Activated T-helper 1 cell treated with anti-CD3 and anti-CD28 coated beads, Interleukin-12 subunit alpha, Interleukin-12 subunit beta, Interleukin-2, Interleukin-4 antibody, amounts not matched to agents 30 ng/mL and 10 ng/mL and 1 ng/mL, durations not matched to agents 14 hours and 24 hours and 36 hours (primary cell): ENCODE results near the gene CD99. TPM values are rescaled to one million over a fixed set of nuclear protein-coding genes. Genes with fewer than 3 reads are reported as not detected.

Source experiments
- DNase-seq: peaks from one replicate; pipeline ENCODE4 v3.0.0; 2021; ENCODE audit warnings: low spot score
- H3K27ac Mint-ChIP-seq: one replicate; pipeline ENCODE4 v1.8.0; 2021; ENCODE audit warnings: mild to moderate bottlenecking, mixed read lengths
- H3K27me3 Mint-ChIP-seq: one replicate; pipeline ENCODE4 v1.8.0; 2022; ENCODE audit warnings: mild to moderate bottlenecking, moderate library complexity, mixed read lengths; ENCODE audit not compliant: insufficient read depth
- H3K36me3 Mint-ChIP-seq: one replicate; pipeline ENCODE4 v1.8.0; 2021; ENCODE audit warnings: low read depth, mixed read lengths
- H3K4me1 Mint-ChIP-seq: one replicate; pipeline ENCODE4 v1.8.0; 2021; ENCODE audit warnings: low read depth, mixed read lengths
- H3K4me3 Mint-ChIP-seq: one replicate; pipeline ENCODE4 v1.8.0; 2021; ENCODE audit warnings: mild to moderate bottlenecking, moderate library complexity, mixed read lengths
- H3K9me3 Mint-ChIP-seq: one replicate; pipeline ENCODE4 v1.8.0; 2021; ENCODE audit warnings: mixed read lengths
- intact Hi-C: fragments of 100-400 bp; cut with micrococcal nuclease; formaldehyde crosslinking; loops from one replicate; pipeline ENCODE4 v1.15.1; 2024
- total RNA-seq: library from RNA; stranded (reverse); gene quantifications from 2 replicates; pipeline ENCODE4 v1.2.3, GENCODE V29; 2022

Gene CD99
- total RNA-seq, 1 donor from 2014 or later, result 421 TPM

DNA sequence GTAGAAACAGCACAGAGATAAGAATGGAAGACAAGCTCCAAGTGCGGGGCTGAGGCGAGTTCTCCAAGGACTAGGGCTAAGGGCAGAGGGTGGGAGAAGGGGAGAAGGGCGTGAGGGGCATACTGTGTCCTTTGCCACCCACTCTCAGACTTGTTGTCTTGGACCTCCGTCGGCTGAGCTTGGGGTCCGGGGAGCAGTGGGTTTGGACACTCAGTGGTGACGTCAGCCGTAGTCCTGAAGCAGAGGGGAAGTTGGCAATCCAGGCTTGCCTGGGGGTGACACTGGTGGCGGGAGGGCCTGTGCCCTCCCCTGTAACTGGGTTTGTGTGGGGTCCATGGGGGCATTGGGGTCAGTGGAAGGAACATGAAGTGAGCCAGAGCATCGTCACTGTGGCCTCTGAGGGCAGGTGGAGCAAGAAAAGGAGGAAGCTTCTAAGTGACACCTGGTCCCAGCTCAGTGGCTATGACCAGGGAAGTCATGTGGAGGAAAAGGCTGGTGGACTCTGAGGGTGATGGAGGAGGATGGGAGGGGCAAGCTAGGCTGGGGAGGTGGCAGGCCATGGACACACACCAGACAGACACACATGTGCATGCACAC, 17.6 kb downstream of the CD99 start:
- Mint-ChIP-seq H3K9me3 (no peaks in the 10 kb centered on the region), H3K27me3 (no peaks in the 10 kb centered on the region), H3K4me3 (peak overlapping the region; percentile 68), H3K36me3 (peaks cover 41% of the 10 kb centered on the region), H3K27ac (peak overlapping the region; percentile 88), H3K4me1 (peaks cover 60% of the 10 kb centered on the region)
- no peak for DNase-seq
- intact Hi-C loops, result loop anchor here (5.0 to 10.0 kb wide), 2 partner anchors 206 to 1504 kb away; partner anchors contain the start of genes DHRSX and ZBED1

DNA sequence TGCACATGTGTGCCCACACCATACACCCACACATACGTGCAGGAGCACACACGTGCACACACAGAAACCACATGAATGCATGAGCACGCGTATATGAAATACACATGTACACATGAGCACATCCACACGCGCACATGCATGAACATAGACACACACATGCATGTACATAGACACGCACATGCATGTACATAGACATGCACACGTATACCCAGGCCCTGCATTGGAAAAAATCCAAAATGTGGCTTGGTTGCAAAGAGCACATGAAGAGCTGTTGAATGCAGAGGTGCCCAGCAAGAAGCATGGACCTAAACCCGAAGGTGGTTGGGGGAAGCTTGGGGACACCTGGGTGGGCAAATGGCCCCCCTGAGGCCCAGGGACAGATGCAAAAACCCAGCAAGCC, 18.5 kb downstream of the CD99 start:
- Mint-ChIP-seq H3K27ac (peak overlapping the region; percentile 88), H3K4me3 (peak overlapping the region; percentile 56), H3K27me3 (no peaks in the 10 kb centered on the region), H3K9me3 (no peaks in the 10 kb centered on the region), H3K36me3 (peaks cover 41% of the 10 kb centered on the region), H3K4me1 (peaks cover 52% of the 10 kb centered on the region)
- no peak for DNase-seq
- intact Hi-C loops, result loop anchor here (5.0 to 10.0 kb wide), 2 partner anchors 207 to 1505 kb away; partner anchors contain the start of genes DHRSX and ZBED1

DNA sequence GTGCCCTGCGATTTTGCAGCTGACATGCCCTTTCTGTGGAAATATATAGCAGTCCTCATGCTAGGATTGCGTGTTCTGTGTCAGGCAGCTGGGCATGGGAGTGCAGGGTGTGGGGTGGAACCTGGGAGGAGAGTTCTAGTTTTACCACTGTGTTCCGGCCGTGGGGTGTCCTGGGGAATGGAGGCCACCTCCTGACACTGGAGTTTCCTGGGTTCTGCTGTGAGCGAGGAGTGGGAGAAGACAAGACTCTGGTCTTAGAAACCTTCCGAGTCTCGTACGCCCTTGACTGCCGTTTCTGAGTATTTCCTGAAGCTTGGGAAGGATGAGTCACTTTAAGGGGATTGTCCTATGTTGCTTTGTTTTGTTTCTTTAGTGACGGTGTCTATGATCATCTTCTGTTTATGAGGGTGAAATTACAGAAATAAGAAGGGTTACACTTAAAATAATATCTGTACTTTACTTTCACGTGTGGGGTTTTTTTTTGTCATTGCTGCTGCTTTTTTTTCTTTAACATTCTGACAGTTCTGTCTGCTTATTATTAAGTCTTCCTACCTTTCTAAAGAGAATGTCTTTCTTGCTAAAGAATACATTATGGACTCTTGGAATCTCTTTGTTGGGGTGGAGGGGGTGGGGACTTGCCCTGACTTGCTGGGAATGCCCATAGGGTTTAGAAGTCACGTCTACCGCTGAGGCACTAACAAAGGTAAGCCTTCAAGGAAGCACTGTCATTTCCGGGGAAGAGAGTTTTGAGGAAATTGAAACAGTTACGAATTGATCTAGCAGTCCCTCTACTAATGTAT, 19.1 kb downstream of the CD99 start:
- DNase-seq, result no peak
- Mint-ChIP-seq H3K27me3 (no peaks in the 10 kb centered on the region), H3K9me3 (no peaks in the 10 kb centered on the region), H3K36me3 (peaks cover 42% of the 10 kb centered on the region), H3K4me3 (peak overlapping the region; percentile 56), H3K4me1 (peaks cover 45% of the 10 kb centered on the region), H3K27ac (peak overlapping the region; percentile 88)
- intact Hi-C loops, result loop anchor here (1.0 to 10.0 kb wide), 7 partner anchors 8 to 1375 kb away; partner anchors contain the start of genes ASMTL, CD99, IL3RA and P2RY8

DNA sequence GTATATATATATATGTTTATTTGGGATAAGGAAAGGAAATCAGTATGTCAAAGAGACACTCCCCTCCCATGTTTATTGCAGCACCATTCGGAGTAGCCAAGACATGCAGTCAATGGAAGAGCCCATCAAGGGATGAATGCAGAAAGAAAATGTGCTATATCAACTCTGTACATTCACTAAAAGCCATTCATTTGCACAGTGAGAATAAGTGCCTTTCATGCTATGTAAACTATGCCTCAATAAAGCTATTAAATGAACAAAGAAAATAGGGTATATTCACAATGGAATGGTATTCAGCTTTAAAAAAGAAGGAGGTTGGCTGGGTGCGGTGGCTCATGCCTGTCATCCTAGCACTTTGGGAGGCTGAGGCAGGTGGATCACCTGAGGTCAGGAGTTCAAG, 20.3 kb downstream of the CD99 start:
- H3K27me3 Mint-ChIP-seq, result no peaks in the 10 kb centered on the region
- H3K4me3 Mint-ChIP-seq, result no peak overlapping the region
- DNase-seq, result no peak
- intact Hi-C loops, result loop anchor here (5.0 to 10.0 kb wide), 3 partner anchors 1174 to 1377 kb away; partner anchors contain the start of genes ASMTL, IL3RA and P2RY8
- no peaks in the 10 kb centered on the region for H3K9me3 Mint-ChIP-seq
- peaks cover 44% of the 10 kb centered on the region for H3K4me1 Mint-ChIP-seq
- no peak overlapping the region for H3K27ac Mint-ChIP-seq
- peaks cover 46% of the 10 kb centered on the region for H3K36me3 Mint-ChIP-seq

DNA sequence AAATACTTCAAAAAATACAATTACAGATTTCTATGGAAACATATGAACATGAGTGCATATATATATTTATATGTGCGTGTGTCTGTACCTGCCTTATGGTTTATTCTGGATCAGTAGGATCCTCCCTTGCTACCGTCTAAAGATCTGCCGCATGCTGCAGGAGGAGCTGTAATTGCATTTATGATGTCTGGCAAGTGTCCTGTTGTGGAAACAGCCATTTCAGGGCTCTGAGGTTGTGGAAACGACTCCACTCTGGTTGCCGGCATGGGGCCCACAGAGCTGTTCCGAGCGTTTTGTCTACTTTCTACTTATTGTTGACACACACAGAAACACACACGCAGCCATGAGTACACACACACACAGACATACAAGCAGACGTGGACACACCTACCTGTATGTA, 21.3 kb downstream of the CD99 start:
- Mint-ChIP-seq H3K36me3 (peaks cover 50% of the 10 kb centered on the region), H3K9me3 (no peaks in the 10 kb centered on the region), H3K4me1 (peaks cover 48% of the 10 kb centered on the region), H3K27ac (no peak overlapping the region), H3K4me3 (no peak overlapping the region), H3K27me3 (no peaks in the 10 kb centered on the region)
- intact Hi-C loops, result loop anchor here (5.0 to 10.0 kb wide), 3 partner anchors 1175 to 1378 kb away; partner anchors contain the start of genes ASMTL, IL3RA and P2RY8
- no peak for DNase-seq

DNA sequence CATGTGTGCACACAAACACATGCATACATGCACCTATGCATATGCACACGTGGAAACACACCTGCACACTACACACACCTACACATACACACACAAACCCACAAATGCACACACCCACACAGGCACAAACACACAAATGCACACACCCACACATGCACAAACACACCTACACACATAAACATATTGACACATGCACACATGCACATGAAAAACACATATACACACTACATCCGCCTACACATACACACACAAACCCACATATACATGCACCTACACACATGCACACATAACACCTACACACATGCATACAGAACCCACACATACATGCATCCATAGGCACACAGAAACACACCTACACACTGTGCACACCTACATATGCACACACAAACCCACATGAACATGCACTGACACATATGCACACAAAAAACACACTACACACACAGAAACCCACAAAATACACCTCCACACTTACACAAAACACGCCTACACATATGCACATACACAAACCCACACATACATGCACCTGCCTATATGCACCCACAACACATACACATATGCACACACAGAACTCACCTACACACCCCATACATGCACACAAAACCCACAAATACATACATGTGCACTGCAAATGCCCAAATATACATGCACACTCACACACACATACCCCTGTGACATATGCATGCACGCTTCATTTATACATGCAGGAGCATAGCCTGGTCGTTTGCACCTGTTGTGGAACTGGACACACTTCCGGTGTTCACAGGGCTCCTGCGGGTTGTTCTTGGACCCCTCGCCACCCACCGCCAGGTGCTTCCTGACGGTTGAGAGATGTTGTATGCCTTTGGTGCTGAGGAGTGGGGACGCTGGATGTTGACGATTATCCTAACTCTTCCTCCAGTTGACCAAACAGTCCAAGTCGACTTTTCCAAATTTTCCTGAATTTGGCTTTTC, 22.1 kb downstream of the CD99 start:
- intact Hi-C loops, result loop anchor here (5.0 to 10.0 kb wide), 3 partner anchors 1176 to 1378 kb away; partner anchors contain the start of genes ASMTL, IL3RA and P2RY8
- H3K9me3 Mint-ChIP-seq, result no peaks in the 10 kb centered on the region
- no peak for DNase-seq
- peaks cover 51% of the 10 kb centered on the region for H3K36me3 Mint-ChIP-seq
- H3K4me1 Mint-ChIP-seq, result peaks cover 48% of the 10 kb centered on the region
- no peaks in the 10 kb centered on the region for H3K27me3 Mint-ChIP-seq
- no peak overlapping the region for H3K27ac Mint-ChIP-seq
- no peak overlapping the region for H3K4me3 Mint-ChIP-seq

DNA sequence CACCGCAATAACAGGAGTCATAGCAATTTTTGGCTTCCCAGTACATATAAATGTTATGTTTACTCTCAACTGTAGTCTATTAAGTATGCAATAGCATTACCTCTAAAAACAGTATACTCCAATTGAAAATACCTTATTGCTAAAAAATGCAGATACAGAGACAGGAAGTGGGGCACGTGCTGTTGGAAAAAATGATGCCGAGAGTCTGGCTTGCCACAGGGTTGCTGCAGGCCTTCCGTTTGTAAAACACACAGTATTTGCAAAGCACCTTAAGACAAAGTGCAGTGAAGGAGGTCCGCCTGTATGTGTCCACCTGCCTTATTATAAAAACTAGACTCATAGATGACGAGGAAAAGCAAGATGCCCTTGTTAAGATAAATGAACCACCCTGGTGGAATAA, 23.5 kb downstream of the CD99 start:
- intact Hi-C loops, result loop anchor here (5.0 to 10.0 kb wide), 3 partner anchors 1177 to 1380 kb away; partner anchors contain the start of genes ASMTL, IL3RA and P2RY8
- H3K4me1 Mint-ChIP-seq, result peaks cover 43% of the 10 kb centered on the region
- peak overlapping the region; percentile 74 for H3K27ac Mint-ChIP-seq
- H3K9me3 Mint-ChIP-seq, result no peaks in the 10 kb centered on the region
- no peaks in the 10 kb centered on the region for H3K27me3 Mint-ChIP-seq
- peaks cover 55% of the 10 kb centered on the region for H3K36me3 Mint-ChIP-seq
- DNase-seq, result no peak
- peak overlapping the region; percentile 27 for H3K4me3 Mint-ChIP-seq

DNA sequence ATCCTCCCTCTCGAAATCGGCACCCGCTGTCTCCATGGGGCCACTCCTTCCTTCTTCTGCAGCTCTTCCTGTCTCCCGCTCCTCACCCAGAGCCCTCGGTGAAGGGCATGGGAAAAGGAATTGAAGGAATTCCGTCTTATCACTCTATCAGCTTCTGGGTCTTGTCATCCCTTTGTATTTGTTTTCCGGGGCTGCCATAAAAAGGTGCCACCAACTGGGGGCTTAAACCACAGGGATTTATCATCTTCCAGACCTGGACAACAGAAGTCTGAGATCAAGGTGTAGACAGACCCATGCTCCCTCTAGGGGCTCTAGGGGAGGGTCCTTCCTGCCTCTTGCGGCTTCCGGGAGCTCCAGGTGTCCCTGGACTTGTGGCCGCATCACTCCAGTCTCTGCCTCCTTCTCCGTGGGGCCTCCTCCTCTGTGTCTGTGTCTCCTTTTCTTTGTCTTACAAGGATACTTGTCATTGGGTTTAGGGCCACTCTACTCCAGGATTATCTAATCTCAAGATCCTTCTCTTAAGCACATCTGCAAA, 24.0 kb downstream of the CD99 start:
- Mint-ChIP-seq H3K4me3 (peak overlapping the region; percentile 17), H3K27ac (peak overlapping the region; percentile 74), H3K36me3 (peaks cover 61% of the 10 kb centered on the region), H3K4me1 (peaks cover 43% of the 10 kb centered on the region), H3K9me3 (no peaks in the 10 kb centered on the region), H3K27me3 (no peaks in the 10 kb centered on the region)
- intact Hi-C loops, result loop anchor here (10.0 kb wide), 1 partner anchor 1380 kb away; the partner anchor contains the start of gene IL3RA
- no peak for DNase-seq

DNA sequence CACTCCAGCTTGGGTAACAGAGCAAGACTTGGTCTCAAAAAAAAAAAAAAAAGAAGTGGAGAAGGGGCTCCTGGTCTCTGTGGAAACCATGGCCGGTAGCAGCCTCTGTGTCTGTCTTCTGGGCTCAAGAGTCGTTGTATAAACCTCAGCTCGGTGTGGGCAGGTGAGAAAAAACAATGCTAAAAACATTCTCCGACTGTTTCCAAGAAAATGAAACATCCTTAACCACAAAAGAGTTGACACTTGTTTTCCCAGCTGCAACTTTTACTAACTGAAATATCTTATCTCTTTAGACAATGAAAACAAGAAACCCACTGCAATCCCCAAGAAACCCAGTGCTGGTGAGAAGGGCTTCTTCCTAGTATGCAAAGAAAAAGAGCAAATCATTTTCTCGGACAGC, 26.2 kb downstream of the CD99 start:
- Mint-ChIP-seq H3K27me3 (no peaks in the 10 kb centered on the region), H3K9me3 (no peaks in the 10 kb centered on the region), H3K36me3 (peaks cover 60% of the 10 kb centered on the region), H3K4me1 (peaks cover 38% of the 10 kb centered on the region), H3K4me3 (peak overlapping the region; percentile 53), H3K27ac (peak overlapping the region; percentile 93)
- intact Hi-C loops, result loop anchor here (1.0 to 10.0 kb wide), 5 partner anchors 10 to 1383 kb away; partner anchors contain the start of genes CD99 and IL3RA
- DNase-seq, result no peak

DNA sequence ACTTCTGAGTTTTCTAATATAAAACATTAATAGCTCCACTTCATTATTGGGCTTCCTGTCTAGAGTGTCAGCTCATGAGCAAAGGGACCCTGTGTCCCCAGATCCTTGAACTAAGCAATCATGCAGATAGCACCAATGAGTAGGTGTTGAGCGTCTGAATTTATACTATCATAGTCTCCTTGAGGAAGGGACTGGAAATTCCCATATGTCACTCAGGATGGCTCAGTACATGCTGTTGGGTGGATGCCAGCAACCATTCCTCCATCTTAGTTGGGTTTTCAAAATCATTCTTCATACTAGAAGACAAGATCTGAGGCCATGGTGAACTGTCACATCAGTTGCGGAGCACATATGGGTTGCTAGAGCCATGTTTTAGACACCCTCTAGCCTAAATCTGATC, 27.7 kb downstream of the CD99 start:
- peaks cover 38% of the 10 kb centered on the region for H3K4me1 Mint-ChIP-seq
- H3K4me3 Mint-ChIP-seq, result no peak overlapping the region
- H3K27ac Mint-ChIP-seq, result peak overlapping the region; percentile 80

DNA sequence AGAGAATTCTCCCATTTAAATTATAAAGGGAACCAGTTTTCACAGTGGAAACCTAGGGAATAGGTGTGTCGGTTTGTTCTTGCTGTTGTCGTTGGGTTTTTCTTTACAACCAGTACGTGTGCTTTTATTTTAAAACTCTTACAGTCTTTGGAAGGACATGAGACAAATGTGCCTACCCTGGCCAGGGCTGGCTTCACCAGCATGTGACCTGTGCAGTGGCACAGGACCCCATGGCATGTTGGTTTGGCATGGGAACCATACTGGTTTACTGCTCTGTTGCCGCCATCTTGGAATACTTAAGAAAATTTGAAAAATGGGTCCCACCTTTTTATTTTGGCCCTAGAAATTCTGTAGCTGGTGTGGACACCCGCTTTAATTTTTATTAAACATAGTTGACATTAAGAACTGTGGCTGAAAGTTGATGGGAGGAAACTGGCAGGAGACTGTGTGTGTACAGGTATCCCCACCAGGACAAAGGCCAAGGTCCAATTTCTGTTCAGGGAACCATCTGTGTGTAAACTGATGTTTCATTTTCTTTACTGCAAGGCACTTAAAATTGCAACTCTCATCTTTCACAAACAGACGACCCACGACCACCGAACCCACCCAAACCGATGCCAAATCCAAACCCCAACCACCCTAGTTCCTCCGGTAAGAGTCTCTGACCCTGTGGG, 28.8 kb downstream of the CD99 start:
- Mint-ChIP-seq H3K27me3 (no peaks in the 10 kb centered on the region), H3K9me3 (no peaks in the 10 kb centered on the region), H3K4me3 (no peak overlapping the region), H3K4me1 (peaks cover 38% of the 10 kb centered on the region), H3K27ac (peak overlapping the region; percentile 40), H3K36me3 (peaks cover 67% of the 10 kb centered on the region)
- DNase-seq, result no peak
- intact Hi-C loops, result loop anchor here (10.0 kb wide), 1 partner anchor 1385 kb away; the partner anchor contains the start of gene IL3RA

More for the DNA sequence above, 27.7 kb downstream of the CD99 start:
- no peaks in the 10 kb centered on the region for H3K9me3 Mint-ChIP-seq
- no peaks in the 10 kb centered on the region for H3K27me3 Mint-ChIP-seq
- no peak for DNase-seq
- H3K36me3 Mint-ChIP-seq, result peaks cover 69% of the 10 kb centered on the region
- intact Hi-C loops, result loop anchor here (1.0 to 10.0 kb wide), 2 partner anchors 9 to 1384 kb away; partner anchors contain the start of gene IL3RA
